Kidney (tissue), 14 donors: ENCODE data around the gene CUX1. TPM values are rescaled to one million over a fixed set of nuclear protein-coding genes. Genes with fewer than 3 reads are reported as not detected.

ENCODE experiments used
- DNase-seq, 5 donors: peaks; one replicate each; pipeline ENCODE4 v3.0.0-alpha.2; 2013 to 2020
- FAIRE-seq: peaks from 2 replicates; lab custom pipeline; 2012; peaks lifted over from hg19 to GRCh38; lab: Jason Lieb, UNC
- H3K27ac ChIP-seq, 2 donors: one replicate each; pipeline ENCODE4 v1.7.0; 2013; ENCODE audit warnings: low read depth in 2 of 2, low read length in 2 of 2, inconsistent platforms in 1 of 2
- H3K27me3 ChIP-seq: one replicate; pipeline ENCODE4 v1.7.1; 2013; ENCODE audit warnings: low read length, inconsistent platforms; ENCODE audit not compliant: control insufficient read depth, insufficient read depth
- H3K36me3 ChIP-seq, 3 donors: one replicate each; pipeline versions ENCODE4 v1.7.0 to v1.7.1; 2013; ENCODE audit warnings: low read length in 3 of 3, control low read depth in 1 of 3, inconsistent platforms in 1 of 3; ENCODE audit not compliant: insufficient read depth in 3 of 3, control insufficient read depth in 2 of 3
- H3K4me1 ChIP-seq, 3 donors: one replicate each; pipeline versions ENCODE4 v1.7.0 to v1.7.1; 2013; ENCODE audit warnings: low read length in 3 of 3, inconsistent platforms in 1 of 3, low read depth in 1 of 3; ENCODE audit not compliant: control insufficient read depth in 2 of 3, insufficient read depth in 2 of 3
- H3K4me3 ChIP-seq, 3 donors: one replicate each; pipeline versions ENCODE4 v1.7.0 to v1.8.1; 2013; ENCODE audit warnings: low read length in 3 of 3, control low read depth in 1 of 3, inconsistent platforms in 1 of 3
- H3K9ac ChIP-seq, 3 donors: one replicate each; pipeline versions ENCODE4 v1.7.0 to v1.7.1; 2013; ENCODE audit warnings: low read length in 3 of 3, control low read depth in 1 of 3, inconsistent platforms in 1 of 3
- H3K9me3 ChIP-seq, 3 donors: one replicate each; pipeline versions ENCODE4 v1.7.0 to v1.7.1; 2013; ENCODE audit warnings: low read length in 3 of 3, control low read depth in 1 of 3, inconsistent platforms in 1 of 3; ENCODE audit not compliant: control insufficient read depth in 2 of 3, insufficient read depth in 1 of 3
- CTCF ChIP-seq: IDR thresholded peaks from 3 replicates; pipeline ENCODE4 v1.5.1; 2012; ENCODE audit warnings: mild to moderate bottlenecking, moderate library complexity, borderline replicate concordance; ENCODE audit not compliant: insufficient read depth; ENCODE audit errors: extremely low read depth
- intact Hi-C: fragments of 100-400 bp; cut with DNase I; formaldehyde crosslinking; loops from one replicate; pipeline ENCODE4 v1.11.1; 2022
- polyA plus RNA-seq: library from polyadenylated mRNA; stranded (reverse); fragments of 350-450 nt; fragmentation: Illumina TruSeq; extraction: RNeasy Lipid Tissue Mini Kit (QIAGEN cat#74804); gene quantifications from one replicate; pipeline ENCODE4 v1.2.3, GENCODE V29; 2014; ENCODE audit warnings: low read depth, low replicate concordance; ENCODE audit not compliant: insufficient read depth
- total RNA-seq: library from RNA; stranded (reverse); fragmentation: NEBNext Ultra II Directional; extraction: Animal tissue kit (Norgen Biotek cat#: 25700); gene quantifications from one replicate; pipeline ENCODE4 v1.2.1, GENCODE V29; 2021
- donor health status: control.
- donor health status: control.
- donor health status: control.
- donor health status: control.
- donor health status: control.
- donor health status: DM: yes; HTN: yes; CAD: no.
- donor health status: Normal renal cell carcinoma (clear cell type).

Gene CUX1
- total and polyA plus RNA-seq, 2 donors from 2014 or later, result 71.4 to 126 TPM

GRCh38 chr7:102295346-102296178 lies 478.1 kb downstream of the CUX1 start:
- FAIRE-seq (no peak), DNase-seq (peak in 1 of 5 donors; percentile 29)
- H3K27ac ChIP-seq, result no peak overlapping the region
- no peaks in the 10 kb centered on the region for H3K9me3 ChIP-seq
- H3K9ac ChIP-seq, result no peak overlapping the region
- intact Hi-C loops, result no loop called here
- no peak overlapping the region for H3K4me3 ChIP-seq
- no peak for TF ChIP-seq CTCF
- H3K4me1 ChIP-seq, result no peaks in the 10 kb centered on the region
- peaks cover 2% of the 10 kb centered on the region for H3K27me3 ChIP-seq
- no peaks in the 10 kb centered on the region for H3K36me3 ChIP-seq

GRCh38 chr7:102296179-102296438 lies 478.7 kb downstream of the CUX1 start:
- no peaks in the 10 kb centered on the region for H3K36me3 ChIP-seq
- intact Hi-C loops, result no loop called here
- H3K4me3 ChIP-seq, result no peak overlapping the region
- DNase-seq, result peak in 1 of 5 donors; percentile 19
- no peak overlapping the region for H3K27ac ChIP-seq
- H3K27me3 ChIP-seq, result peaks cover 2% of the 10 kb centered on the region
- FAIRE-seq, result no peak
- no peak overlapping the region for H3K9ac ChIP-seq
- no peaks in the 10 kb centered on the region for H3K9me3 ChIP-seq
- no peaks in the 10 kb centered on the region for H3K4me1 ChIP-seq
- no peak for TF ChIP-seq CTCF

GRCh38 chr7:102296514-102296913 lies 479.1 kb downstream of the CUX1 start:
- FAIRE-seq, result no peak

More at GRCh38 chr7:102296514-102296913, 479.1 kb downstream of the CUX1 start:
- DNase-seq, result peak in 1 of 5 donors; percentile 21
- Histone ChIP-seq H3K9ac (no peak overlapping the region), H3K4me3 (no peak overlapping the region), H3K9me3 (no peaks in the 10 kb centered on the region), H3K4me1 (no peaks in the 10 kb centered on the region), H3K36me3 (no peaks in the 10 kb centered on the region), H3K27ac (no peak overlapping the region), H3K27me3 (peaks cover 2% of the 10 kb centered on the region)
- intact Hi-C loops, result no loop called here
- no peak for TF ChIP-seq CTCF
